A549 treated with AZD9567 at 1 μM for 4 hours (cell line): ENCODE data around the gene GIMD1. TPM values are rescaled to one million over a fixed set of nuclear protein-coding genes. Genes with fewer than 3 reads are reported as not detected.

ENCODE experiments used
- total RNA-seq: library from RNA; stranded (reverse); fragments of 200-300 nt; extraction: Qiagen RNA extraction; gene quantifications from 5 replicates; pipeline ENCODE4 v1.2.3, GENCODE V29; 2022; ENCODE audit not compliant: insufficient read depth

The GIMD1 gene
- not detected in 5 replicates for total RNA-seq

DNA sequence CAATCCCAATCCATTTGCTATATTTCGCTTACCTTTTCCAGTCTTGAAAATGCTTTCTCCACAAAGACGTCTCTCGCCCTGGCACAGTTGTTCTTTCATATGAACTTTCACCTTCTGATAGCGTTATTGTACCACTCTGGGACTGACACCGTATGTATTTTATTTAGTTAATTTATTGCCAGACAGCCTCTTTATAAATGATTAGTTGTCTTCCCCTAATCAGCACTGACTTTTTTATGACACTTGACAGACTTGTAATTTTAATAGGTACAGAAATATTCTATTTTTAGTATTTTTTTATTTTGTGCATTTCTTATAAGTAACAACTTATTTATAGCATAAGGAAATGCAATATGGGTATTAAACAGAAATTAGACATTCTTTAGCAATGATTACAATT, at the start of gene GIMD1:
GIMD1 (minus strand) TSS at position 101 of the 400 bp plus-strand sequence. CDS start 1,343 bp downstream, outside the sequence.

DNA sequence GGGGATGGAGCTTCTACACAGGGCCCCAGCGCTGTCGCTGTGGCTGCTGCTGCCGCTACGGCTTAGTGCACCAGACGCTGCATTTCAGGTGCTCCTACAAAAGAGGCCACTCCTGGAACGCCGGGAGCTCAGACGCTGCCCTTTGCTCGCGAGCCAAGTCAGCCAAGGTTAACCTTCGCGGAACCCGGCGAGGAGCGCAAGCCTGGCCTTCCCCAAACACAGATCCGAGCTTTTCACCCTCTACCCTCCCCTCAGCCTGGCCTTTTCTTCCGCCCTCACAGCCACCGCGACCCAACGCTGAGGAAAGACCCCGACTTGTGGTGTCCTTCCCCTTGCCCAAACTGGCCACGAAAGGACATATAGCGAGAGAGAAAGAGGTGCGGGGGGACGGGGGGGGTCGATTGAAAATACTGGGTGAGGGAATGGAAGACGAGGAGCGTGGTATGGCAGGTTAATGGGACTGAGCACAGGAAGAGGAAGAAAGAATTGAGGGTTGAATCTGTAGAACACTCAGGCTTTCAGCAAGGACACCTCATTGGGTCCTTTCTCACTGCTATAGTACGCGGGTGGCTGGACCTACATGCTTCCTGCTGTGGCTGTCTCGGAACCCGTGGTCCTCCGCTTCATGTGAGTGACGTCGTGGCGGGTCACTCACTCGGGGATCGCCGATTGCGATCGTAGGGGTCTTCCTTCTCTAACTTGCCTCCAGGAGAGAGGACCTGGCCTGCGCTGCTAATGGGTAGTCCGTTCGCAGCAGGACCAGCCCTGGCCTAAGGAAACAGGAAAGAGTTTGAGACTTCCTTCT, 52.4 kb downstream of the GIMD1 start, which contains the start of the genes AIMP1 and TBCK:
AIMP1 (plus strand) TSS at position 583 of the 805 bp plus-strand sequence. CDS start 8,460 bp downstream, outside the sequence.
TBCK (minus strand) TSS at position 242 of the 805 bp plus-strand sequence. CDS start 7,249 bp downstream, outside the sequence.

Other genes with a start within 250 kb of the GIMD1 start
- gene TBCK, start 52.6 kb downstream of the GIMD1 start, total RNA-seq = 2.9 to 6.4 TPM (median 3.0 TPM) in 5 replicates
- 39.3 to 46.4 TPM (median 44.1 TPM) in 5 replicates for gene AIMP1, start 52.2 kb downstream of the GIMD1 start, total RNA-seq